AG04450 (cell line): ENCODE measurements around the gene LYRM1. TPM values are rescaled to one million over a fixed set of nuclear protein-coding genes. Genes with fewer than 3 reads are reported as not detected.

ENCODE experiments used
- CTCF ChIA-PET: fragments of 300-600, 350-600 bp; formaldehyde crosslinking; extraction: SDS; loops from one replicate; lab custom pipeline; 2022; ENCODE audit warnings: antibody characterized with exemption, inconsistent platforms; lab: Charles Lee
- POLR2A ChIA-PET: fragments of 350-600 bp; formaldehyde crosslinking; extraction: SDS; loops from one replicate; lab custom pipeline; 2021; ENCODE audit warnings: antibody characterized with exemption, inconsistent platforms; lab: Yijun Ruan, JAX
- DNase-seq: peaks from one replicate; pipeline ENCODE4 v3.0.0-alpha.2; 2011; ENCODE audit warnings: low read depth, low spot score
- H3K27ac ChIP-seq: one replicate; pipeline ENCODE4 v1.5.1; 2012; ENCODE audit warnings: low read depth, low read length, control low read depth
- H3K27me3 ChIP-seq: one replicate; pipeline ENCODE4 v1.6.0; 2012; ENCODE audit warnings: low read length; ENCODE audit not compliant: control insufficient read depth, insufficient read depth
- H3K4me3 ChIP-seq: 2 replicates; pipeline ENCODE4 v1.5.1; 2011; ENCODE audit warnings: mild to moderate bottlenecking, low read depth, low read length, control low read depth
- H3K9me3 ChIP-seq: 2 replicates; pipeline ENCODE4 v1.5.1; 2012; ENCODE audit warnings: low read length; ENCODE audit not compliant: control insufficient read depth, insufficient read depth
- CTCF ChIP-seq: IDR thresholded peaks from 2 replicates; pipeline ENCODE4 v1.5.1; 2011; ENCODE audit warnings: low read depth, low read length, control low read depth, inconsistent platforms
- polyA plus RNA-seq: library from polyadenylated mRNA; depleted of rRNA; stranded (reverse); fragments of >200 nt; gene quantifications from 2 replicates; pipeline ENCODE4 v1.2.3, GENCODE V29; 2011

Gene LYRM1
- polyA plus RNA-seq, 1 experiment, result 41.1 TPM

DNA sequence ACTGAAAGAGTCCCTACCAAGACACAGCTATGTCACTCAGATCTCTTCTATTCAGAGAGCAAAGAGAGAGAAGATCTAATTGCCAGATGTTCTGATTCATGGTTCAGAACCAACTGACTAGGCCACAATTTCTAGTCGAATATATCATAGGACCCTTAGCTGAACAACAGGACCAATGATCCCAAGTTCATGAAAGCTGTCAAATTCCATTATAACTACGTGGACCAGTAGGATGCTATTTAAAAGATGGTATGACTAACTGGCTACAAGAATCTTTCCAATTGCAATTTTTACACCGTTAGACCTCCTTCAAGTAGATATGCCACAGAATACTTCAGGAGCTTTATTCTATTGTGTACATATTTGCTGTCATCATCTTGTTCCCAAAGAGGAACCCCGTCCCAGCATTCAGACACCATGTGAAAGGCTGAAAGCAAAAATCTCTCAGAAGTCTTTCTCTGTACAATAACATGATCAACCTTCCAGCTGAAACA lies 26.4 kb upstream of the LYRM1 start:
- DNase-seq, result no peak
- Histone ChIP-seq H3K27me3 (no peaks in the 10 kb centered on the region), H3K9me3 (no peaks in the 10 kb centered on the region), H3K4me3 (no peak overlapping the region), H3K27ac (no peak overlapping the region)
- POLR2A ChIA-PET, result no interaction called here
- TF ChIP-seq CTCF, result no peak
- CTCF ChIA-PET, result interaction anchor here (1.1 to 1.5 kb wide), 2 partner anchors 24 to 67 kb away, joined by 3 to 4 read pairs; no protein-coding TSS in a partner anchor

GRCh38 chr16:20875355-20875650 lies 25.3 kb upstream of the LYRM1 start:
- no peaks in the 10 kb centered on the region for H3K27me3 ChIP-seq
- no peak overlapping the region for H3K27ac ChIP-seq
- no peak overlapping the region for H3K4me3 ChIP-seq
- no peak for TF ChIP-seq CTCF
- no peak for DNase-seq
- H3K9me3 ChIP-seq, result no peaks in the 10 kb centered on the region
- ChIA-PET POLR2A (no interaction called here), CTCF (interaction anchor here (1.1 to 1.5 kb wide), 2 partner anchors 25 to 68 kb away, joined by 3 to 4 read pairs; no protein-coding TSS in a partner anchor)

GRCh38 chr16:20878682-20879147 lies 21.9 kb upstream of the LYRM1 start:
- CTCF ChIA-PET, result interaction anchor here (1.9 kb wide), 1 partner anchor 28 kb away, joined by 4 read pairs; no protein-coding TSS in a partner anchor
- TF ChIP-seq CTCF, result no peak
- H3K9me3 ChIP-seq, result no peaks in the 10 kb centered on the region
- H3K4me3 ChIP-seq, result no peak overlapping the region
- POLR2A ChIA-PET, result interaction anchor here (0.6 kb wide), 1 partner anchor 21 kb away, joined by 3 read pairs; the partner anchor contains the start of genes DCUN1D3 and LYRM1
- no peak for DNase-seq
- H3K27ac ChIP-seq, result peak overlapping the region; percentile 79
- H3K27me3 ChIP-seq, result no peaks in the 10 kb centered on the region

DNA sequence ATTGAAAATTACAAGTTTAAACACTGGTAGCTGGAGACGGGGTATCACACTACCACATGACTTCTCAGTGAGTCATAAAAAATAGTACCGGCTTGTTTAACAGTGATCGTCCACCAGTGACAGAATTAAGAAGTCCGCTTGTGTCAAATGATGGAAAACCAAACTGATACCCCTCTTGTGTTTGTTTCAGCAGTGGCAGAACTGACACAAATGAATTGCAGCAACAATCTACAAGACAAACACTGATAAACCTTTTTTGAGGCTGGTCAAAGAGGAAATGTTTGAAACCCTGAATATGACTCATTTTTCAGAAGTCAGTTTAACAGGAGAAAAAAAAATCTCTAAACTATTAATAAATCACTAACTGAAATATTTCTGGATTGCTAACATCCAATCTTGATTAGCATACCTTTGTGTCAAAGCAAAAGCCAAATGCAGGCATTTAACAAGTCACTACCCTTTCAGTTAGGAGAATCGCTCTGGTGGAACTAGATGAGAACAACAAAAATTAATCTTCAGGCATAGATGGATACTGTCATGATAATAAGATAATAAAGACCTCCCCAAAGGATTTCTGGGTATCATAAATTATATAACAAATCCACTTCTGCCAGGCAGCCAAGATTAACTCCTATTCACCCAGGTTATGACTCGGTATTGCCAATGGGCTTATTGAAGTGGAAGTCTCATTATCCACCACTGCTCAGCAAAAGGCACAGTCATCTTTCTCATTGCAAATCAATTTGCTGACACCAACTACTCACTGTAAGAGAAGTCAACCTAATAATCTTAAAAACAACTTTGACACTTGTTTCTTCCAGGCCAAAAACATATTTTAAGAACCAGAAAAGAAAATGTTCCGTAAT lies 21.2 kb upstream of the LYRM1 start:
- ChIA-PET POLR2A (interaction anchor here (0.6 kb wide), 1 partner anchor 21 kb away, joined by 3 read pairs; the partner anchor contains the start of genes DCUN1D3 and LYRM1), CTCF (no interaction called here)
- no peaks in the 10 kb centered on the region for H3K27me3 ChIP-seq
- no peaks in the 10 kb centered on the region for H3K9me3 ChIP-seq
- TF ChIP-seq CTCF, result no peak
- H3K4me3 ChIP-seq, result peak overlapping the region; percentile 21
- H3K27ac ChIP-seq, result peak overlapping the region; percentile 79
- no peak for DNase-seq
